ENCODE data around the gene WWC1.
A peak's percentile ranks its signal among the peaks of the same experiment; 100 is the strongest.

The WWC1 gene

GRCh38 chr5:168291342-168291963, at the start of gene WWC1:
Gene WWC1, plus strand, starts transcription at chr5:168291645. Its CDS starts 508 bp downstream, at chr5:168292153.
- TF ChIP-seq CTCF (IDR thresholded peaks at IDR 0.05; ENCODE audit: low read length, missing control alignments): no peak
- no peak for DNase-seq (ENCODE audit: low read depth)
- H3K4me3 ChIP-seq (replicated peaks; ENCODE audit: low read depth, low read length): peak within 1 kb of the TSS; percentile 51

GRCh38 chr5:168244838-168245559, 46.4 kb upstream of the WWC1 start:
- DNase-seq (ENCODE audit: low read depth): no peak
- no peak overlapping the region for H3K4me3 ChIP-seq (replicated peaks; ENCODE audit: low read depth, low read length)
- no peak for TF ChIP-seq CTCF (IDR thresholded peaks at IDR 0.05; ENCODE audit: low read length, missing control alignments)

- DNase-seq (ENCODE audit: low read depth): no peak
- TF ChIP-seq CTCF (IDR thresholded peaks at IDR 0.05; ENCODE audit: low read length, missing control alignments): no peak
- no peak overlapping the region for H3K4me3 ChIP-seq (replicated peaks; ENCODE audit: low read depth, low read length)
Measured at GRCh38 chr5:168249923-168250322, 41.5 kb upstream of the WWC1 start.

- no peak for DNase-seq (ENCODE audit: low read depth)
- TF ChIP-seq CTCF (IDR thresholded peaks at IDR 0.05; ENCODE audit: low read length, missing control alignments): no peak
- no peak overlapping the region for H3K4me3 ChIP-seq (replicated peaks; ENCODE audit: low read depth, low read length)
Measured at GRCh38 chr5:168251259-168251658, 40.2 kb upstream of the WWC1 start.

GRCh38 chr5:168254013-168254693, 37.3 kb upstream of the WWC1 start:
- H3K4me3 ChIP-seq (replicated peaks; ENCODE audit: low read depth, low read length): no peak overlapping the region
- DNase-seq (ENCODE audit: low read depth): no peak
- no peak for TF ChIP-seq CTCF (IDR thresholded peaks at IDR 0.05; ENCODE audit: low read length, missing control alignments)

- no peak for TF ChIP-seq CTCF (IDR thresholded peaks at IDR 0.05; ENCODE audit: low read length, missing control alignments)
- H3K4me3 ChIP-seq (replicated peaks; ENCODE audit: low read depth, low read length): no peak overlapping the region
- no peak for DNase-seq (ENCODE audit: low read depth)
Measured at GRCh38 chr5:168260353-168261226, 30.9 kb upstream of the WWC1 start.
